Left lung (tissue), 10 donors: ENCODE measurements around the gene SIRPA. TPM values are rescaled to one million over a fixed set of nuclear protein-coding genes. Genes with fewer than 3 reads are reported as not detected.

ENCODE experiments used
- ATAC-seq: fragments of 200-7000 bp; cut with Tn5 transposase; one replicate; pipeline ENCODE4 v1.9.1; 2020; ENCODE audit warnings: moderate library complexity
- DNase-seq, 4 donors: peaks; one replicate each; pipeline ENCODE4 v3.0.0-alpha.2; 2013 to 2020
- H3K27ac ChIP-seq, 2 donors: fragments of 200-600 bp; sonication (generic) in 1 of 2; one replicate each; pipeline versions ENCODE4 v1.5.0 to v1.8.0; 2020 to 2021
- H3K27me3 ChIP-seq, 2 donors: fragments of 200-600 bp; sonication (generic) in 1 of 2; one replicate each; pipeline versions ENCODE4 v1.5.0 to v1.8.0; 2020 to 2021
- H3K36me3 ChIP-seq, 2 donors: fragments of 200-600 bp; sonication (generic) in 1 of 2; one replicate each; pipeline versions ENCODE4 v1.5.0 to v1.8.0; 2020 to 2021
- H3K4me1 ChIP-seq, 2 donors: fragments of 200-600 bp; one replicate each; pipeline ENCODE4 v1.8.0; 2021
- H3K4me3 ChIP-seq, 2 donors: fragments of 200-600 bp; sonication (generic) in 1 of 2; one replicate each; pipeline versions ENCODE4 v1.5.0 to v1.8.0; 2020 to 2021; ENCODE audit warnings: mild to moderate bottlenecking in 1 of 2
- H3K9me3 ChIP-seq, 2 donors: fragments of 200-600 bp; sonication (generic) in 1 of 2; one replicate each; pipeline versions ENCODE4 v1.5.0 to v1.8.0; 2020 to 2021
- intact Hi-C, 2 donors: fragments of 100-400 bp; cut with DNase I; formaldehyde crosslinking; loops; one replicate each; pipeline versions ENCODE4 v1.11.2 to v1.14.2; 2022
- polyA plus RNA-seq, 6 donors: library from polyadenylated mRNA; unstranded; fragments of 120-200 nt; gene quantifications; one replicate each; pipeline ENCODE4 v1.2.1, GENCODE V29; 2013; ENCODE audit not compliant: insufficient read length in 6 of 6
- total RNA-seq, 2 donors: library from RNA; stranded (reverse); fragmentation: NEBNext Ultra II Directional; extraction: Animal tissue kit (Norgen Biotek cat#: 25700); gene quantifications; one replicate each; pipeline ENCODE4 v1.2.1, GENCODE V29; 2021
- TF ChIP-seq, protein P1 (sequence below), 2 donors: fragments of 200-600 bp; sonication (generic) in 1 of 2; IDR thresholded peaks; one replicate each; pipeline versions ENCODE4 v1.5.0 to v1.8.0; 2021; ENCODE audit warnings: antibody characterized with exemption in 2 of 2
- donor health status: DM: no; HTN: yes; CAD: no.
- donor health status: DM: no; HTN: no; CAD: no.

SIRPA gene
- total and polyA plus RNA-seq, 8 donors, result 9.8 to 102 (median 12.4) TPM

DNA sequence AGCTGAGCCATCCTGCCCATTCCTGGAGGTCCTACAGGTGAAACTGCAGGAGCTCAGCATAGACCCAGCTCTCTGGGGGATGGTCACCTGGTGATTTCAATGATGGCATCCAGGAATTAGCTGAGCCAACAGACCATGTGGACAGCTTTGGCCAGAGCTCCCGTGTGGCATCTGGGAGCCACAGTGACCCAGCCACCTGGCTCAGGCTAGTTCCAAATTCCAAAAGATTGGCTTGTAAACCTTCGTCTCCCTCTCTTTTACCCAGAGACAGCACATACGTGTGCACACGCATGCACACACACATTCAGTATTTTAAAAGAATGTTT is 44.0 kb downstream of the SIRPA start:
- intact Hi-C loops, result no loop called here
- no peak overlapping the region for H3K4me3 ChIP-seq

DNA sequence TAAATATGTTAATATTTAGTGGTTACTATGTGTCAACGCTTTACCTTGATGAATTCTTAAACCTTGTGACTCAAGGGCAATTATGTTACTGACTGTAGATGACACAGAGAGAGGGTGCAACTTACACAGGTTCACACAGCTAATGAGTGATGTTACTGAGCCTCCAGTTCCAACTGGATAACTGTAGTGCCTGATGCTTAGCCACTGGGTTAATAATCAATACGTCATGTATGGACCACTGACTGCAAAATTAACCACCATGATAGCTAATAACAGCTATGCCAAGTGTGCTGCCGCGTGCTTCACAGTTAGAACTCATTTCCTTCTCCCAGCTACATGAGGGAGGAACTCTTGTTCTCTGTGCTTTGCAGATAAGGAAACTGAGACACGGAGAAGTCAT is 45.4 kb downstream of the SIRPA start:
- Histone ChIP-seq H3K36me3 (peaks cover 0 to 36% of the 10 kb centered on the region in 2 donors), H3K9me3 (no peaks in the 10 kb centered on the region), H3K27ac (no peak overlapping the region), H3K27me3 (peaks cover 0 to 40% of the 10 kb centered on the region in 2 donors), H3K4me3 (no peak overlapping the region), H3K4me1 (peaks cover 2 to 63% of the 10 kb centered on the region in 2 donors)
- no peak for ATAC-seq
- no peak for DNase-seq
- intact Hi-C loops, result no loop called here
- TF ChIP-seq, protein P1, sequence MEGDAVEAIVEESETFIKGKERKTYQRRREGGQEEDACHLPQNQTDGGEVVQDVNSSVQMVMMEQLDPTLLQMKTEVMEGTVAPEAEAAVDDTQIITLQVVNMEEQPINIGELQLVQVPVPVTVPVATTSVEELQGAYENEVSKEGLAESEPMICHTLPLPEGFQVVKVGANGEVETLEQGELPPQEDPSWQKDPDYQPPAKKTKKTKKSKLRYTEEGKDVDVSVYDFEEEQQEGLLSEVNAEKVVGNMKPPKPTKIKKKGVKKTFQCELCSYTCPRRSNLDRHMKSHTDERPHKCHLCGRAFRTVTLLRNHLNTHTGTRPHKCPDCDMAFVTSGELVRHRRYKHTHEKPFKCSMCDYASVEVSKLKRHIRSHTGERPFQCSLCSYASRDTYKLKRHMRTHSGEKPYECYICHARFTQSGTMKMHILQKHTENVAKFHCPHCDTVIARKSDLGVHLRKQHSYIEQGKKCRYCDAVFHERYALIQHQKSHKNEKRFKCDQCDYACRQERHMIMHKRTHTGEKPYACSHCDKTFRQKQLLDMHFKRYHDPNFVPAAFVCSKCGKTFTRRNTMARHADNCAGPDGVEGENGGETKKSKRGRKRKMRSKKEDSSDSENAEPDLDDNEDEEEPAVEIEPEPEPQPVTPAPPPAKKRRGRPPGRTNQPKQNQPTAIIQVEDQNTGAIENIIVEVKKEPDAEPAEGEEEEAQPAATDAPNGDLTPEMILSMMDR (IDR thresholded peaks at IDR 0.05), result no peak

More for the DNA sequence above, 44.0 kb downstream of the SIRPA start:
- Histone ChIP-seq H3K4me1 (peaks cover 0 to 63% of the 10 kb centered on the region in 2 donors), H3K36me3 (peaks cover 0 to 44% of the 10 kb centered on the region in 2 donors), H3K27ac (peak overlapping the region in 1 of 2 donors; percentile 1), H3K9me3 (no peaks in the 10 kb centered on the region), H3K27me3 (peaks cover 0 to 37% of the 10 kb centered on the region in 2 donors)
- no peak for ATAC-seq
- DNase-seq, result no peak
- TF ChIP-seq, protein P1 (IDR thresholded peaks at IDR 0.05), result no peak

DNA sequence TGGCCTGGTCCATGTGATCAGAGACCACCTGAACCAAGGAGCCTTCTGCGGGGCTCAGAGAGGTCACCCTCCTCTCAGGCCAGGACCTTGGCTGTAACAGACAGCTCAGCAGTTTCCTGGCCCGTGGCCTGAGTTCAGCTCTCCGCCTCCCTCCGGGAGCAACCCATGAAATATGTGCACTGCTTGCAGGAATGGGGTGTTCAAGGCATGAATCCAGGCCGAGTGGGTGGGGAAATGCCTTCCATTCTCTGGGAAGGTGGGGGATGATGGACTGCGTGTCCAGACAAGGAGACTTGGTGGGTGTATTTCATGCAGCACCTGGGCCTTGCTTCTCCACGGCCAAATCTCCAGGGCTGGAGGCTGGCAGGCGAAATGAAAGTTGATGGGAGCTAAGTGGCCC is 46.0 kb downstream of the SIRPA start:
- TF ChIP-seq, protein P1 (IDR thresholded peaks at IDR 0.05), result no peak
- no peak overlapping the region for H3K4me3 ChIP-seq
- peaks cover 2 to 65% of the 10 kb centered on the region in 2 donors for H3K4me1 ChIP-seq
- ATAC-seq, result peak; percentile 6
- intact Hi-C loops, result no loop called here
- peaks cover 0 to 43% of the 10 kb centered on the region in 2 donors for H3K27me3 ChIP-seq
- peaks cover 0 to 30% of the 10 kb centered on the region in 2 donors for H3K36me3 ChIP-seq
- H3K9me3 ChIP-seq, result no peaks in the 10 kb centered on the region
- DNase-seq, result no peak
- H3K27ac ChIP-seq, result no peak overlapping the region

DNA sequence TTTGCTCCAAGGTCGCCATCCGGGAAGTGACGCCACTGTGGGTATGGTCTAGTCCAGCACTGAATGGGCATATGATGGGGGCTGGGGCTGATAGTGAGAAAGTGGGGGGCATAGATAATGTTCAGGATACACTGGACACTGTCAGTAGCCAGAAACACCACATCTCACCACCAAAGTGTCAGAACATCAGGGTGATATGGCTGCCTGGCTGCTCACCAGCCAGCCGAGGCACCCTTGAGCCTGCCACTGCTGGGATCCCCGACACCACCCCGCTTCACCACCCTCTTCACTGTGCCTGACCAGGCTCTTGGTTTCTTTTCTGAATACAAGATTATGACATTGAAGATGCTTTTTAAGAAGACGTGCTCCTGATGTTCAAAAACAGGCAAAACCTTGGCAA is 46.9 kb downstream of the SIRPA start:
- Histone ChIP-seq H3K27me3 (peaks cover 0 to 52% of the 10 kb centered on the region in 2 donors), H3K27ac (no peak overlapping the region), H3K9me3 (no peaks in the 10 kb centered on the region), H3K36me3 (peaks cover 0 to 22% of the 10 kb centered on the region in 2 donors), H3K4me3 (no peak overlapping the region), H3K4me1 (peaks cover 2 to 71% of the 10 kb centered on the region in 2 donors)
- intact Hi-C loops, result no loop called here
- TF ChIP-seq, protein P1 (IDR thresholded peaks at IDR 0.05), result no peak
- no peak for ATAC-seq
- DNase-seq, result no peak

DNA sequence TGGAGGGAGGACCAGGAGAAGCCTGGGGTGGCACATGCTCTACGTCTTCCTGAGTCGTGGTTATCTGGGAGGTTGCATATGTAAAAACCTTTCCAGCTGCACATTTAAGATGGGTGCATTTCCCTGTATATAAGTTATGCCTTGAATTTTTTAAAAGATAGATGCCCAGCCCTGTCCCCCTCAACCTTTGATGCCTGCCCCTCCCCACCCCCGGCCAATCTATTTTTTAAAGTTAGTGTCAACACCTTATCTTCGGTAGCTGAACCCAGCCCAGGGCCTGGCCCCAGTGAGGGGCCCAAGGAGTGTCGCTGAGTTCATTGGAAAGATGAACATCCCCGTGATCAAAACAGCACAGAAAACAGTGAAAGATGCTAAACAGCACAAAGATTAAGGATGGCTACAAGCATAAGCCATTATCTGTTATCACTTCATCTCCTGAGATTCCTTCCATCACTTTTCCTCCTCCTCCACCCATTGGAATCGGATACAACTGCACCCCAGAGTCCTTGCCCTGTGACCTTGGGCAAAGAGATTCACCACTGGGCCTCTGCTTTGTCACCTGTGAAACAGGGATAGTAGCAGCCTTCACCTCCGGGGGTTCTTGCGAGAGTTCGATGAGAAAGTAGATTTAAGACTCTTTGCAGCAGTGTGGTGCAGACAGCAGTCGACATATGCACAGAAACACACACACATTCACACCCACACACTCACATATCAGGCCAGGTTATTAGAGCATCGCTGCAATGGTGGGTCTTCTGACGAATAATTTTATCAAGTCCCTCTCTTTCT is 47.5 kb downstream of the SIRPA start:
- intact Hi-C loops, result no loop called here
- Histone ChIP-seq H3K9me3 (no peaks in the 10 kb centered on the region), H3K4me1 (peaks cover 2 to 73% of the 10 kb centered on the region in 2 donors), H3K27ac (peak overlapping the region in 1 of 2 donors; percentile 94), H3K36me3 (peaks cover 0 to 16% of the 10 kb centered on the region in 2 donors), H3K27me3 (peaks cover 0 to 58% of the 10 kb centered on the region in 2 donors), H3K4me3 (no peak overlapping the region)
- ATAC-seq, result no peak
- TF ChIP-seq, protein P1 (IDR thresholded peaks at IDR 0.05), result no peak
- no peak for DNase-seq
